ENCODE data around the gene FNDC3B.
A peak's percentile ranks its signal among the peaks of the same experiment; 100 is the strongest.

The FNDC3B gene

DNA sequence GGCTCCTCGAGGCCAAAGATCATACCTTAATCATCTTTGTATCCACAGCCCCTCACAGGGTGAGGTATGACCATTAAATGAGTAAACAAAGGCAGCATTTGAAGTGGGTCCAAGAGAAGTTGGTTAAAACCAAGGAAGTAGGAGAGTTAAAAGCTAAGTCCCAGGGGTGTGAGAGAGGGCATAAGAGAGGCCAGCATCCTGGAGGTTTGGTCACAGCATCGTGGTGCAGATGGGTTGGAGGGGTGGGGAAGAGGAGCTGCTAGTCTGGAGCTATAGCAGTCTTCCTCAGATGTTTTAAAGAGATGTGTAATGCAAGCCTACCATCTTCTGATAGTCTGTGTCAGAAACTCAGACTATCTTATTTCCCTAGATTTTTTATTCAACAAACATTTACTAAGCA, 253.7 kb downstream of the FNDC3B start:
- no peak for DNase-seq

DNA sequence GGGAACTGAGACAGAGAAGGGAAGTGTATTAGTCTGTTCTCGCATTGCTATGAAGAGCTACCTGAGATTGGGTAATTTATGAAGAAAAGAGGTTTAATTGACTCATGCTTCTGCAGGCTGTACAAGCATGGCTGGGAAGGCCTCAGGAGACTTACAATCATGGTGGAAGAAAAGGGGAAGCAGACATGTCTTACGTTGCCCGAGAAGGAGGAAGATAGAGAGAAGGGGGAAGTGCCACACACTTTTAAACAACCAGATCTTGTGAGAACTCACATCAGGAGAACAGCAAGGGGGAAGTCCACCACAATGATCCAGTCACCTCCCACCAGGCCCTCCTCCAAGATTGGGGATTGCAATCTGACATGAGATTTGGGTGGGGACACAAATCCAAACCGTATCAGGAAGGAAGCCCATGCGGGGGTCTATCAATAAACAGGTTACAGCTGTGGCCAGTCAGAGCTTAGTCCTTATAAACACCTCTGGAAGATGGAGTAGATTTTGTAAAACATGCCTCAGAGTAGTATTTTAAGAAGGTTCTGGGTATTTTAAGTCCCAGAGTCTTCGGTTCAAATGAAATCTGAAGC, 254.9 kb downstream of the FNDC3B start:
- peak; percentile 60 to 83 (median 70) for DNase-seq

DNA sequence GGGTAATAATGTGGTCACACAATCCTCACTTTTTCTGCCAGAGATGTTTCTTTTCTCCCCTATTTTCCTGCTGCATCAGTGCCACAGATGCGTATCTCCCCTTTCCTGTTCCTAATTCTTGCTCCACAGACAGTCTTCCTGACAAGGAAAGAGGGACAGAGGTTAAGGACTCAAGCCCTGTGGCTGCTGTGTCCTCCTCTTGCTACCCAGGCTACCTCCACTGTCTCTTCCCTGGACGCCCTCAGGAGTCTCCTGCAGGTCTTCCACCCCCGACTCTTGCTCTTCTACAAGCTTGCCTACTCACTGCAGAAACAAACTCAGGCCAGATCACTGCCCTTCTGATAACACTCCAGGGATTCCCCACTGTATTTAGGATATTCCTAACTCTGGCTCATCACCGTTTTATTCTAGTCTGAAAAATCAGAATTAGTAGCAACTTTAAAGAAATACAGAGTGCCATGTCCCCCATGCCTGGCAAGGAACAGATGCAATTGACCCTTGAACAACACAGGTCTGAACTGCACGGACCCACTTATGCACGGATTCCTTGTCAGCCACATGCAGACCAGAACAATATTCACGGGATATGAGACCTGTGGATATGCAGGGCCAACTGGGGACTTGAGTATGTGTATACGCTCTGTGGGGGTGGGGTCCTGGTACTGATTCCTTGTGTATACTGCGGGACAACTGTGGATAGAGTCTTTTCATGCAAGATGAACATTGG, 257.0 kb downstream of the FNDC3B start:
- DNase-seq, result no peak

- DNase-seq, result no peak
Measured at GRCh38 chr3:172296975-172297332, 257.6 kb downstream of the FNDC3B start.

- no peak for DNase-seq
Measured at GRCh38 chr3:172298247-172298646, 258.9 kb downstream of the FNDC3B start.

DNA sequence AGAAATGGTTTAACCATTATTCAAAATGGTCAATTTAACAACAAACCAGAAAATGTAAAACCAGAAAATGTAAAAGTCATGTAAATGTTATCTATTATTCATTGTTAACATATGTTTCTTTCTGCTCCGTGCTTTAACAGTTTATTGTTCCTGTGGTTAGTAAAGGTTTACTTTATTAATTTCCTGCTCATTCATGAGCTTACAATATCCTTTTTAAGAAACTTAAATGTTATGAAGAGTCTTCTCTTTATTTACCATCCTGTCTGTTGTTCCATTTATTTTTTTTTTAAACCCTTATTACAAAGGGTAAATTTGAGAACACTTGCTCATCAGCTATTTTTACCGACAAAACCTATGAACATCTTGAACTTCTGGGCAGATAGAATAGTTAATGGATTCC, 260.8 kb downstream of the FNDC3B start:
- DNase-seq, result no peak

DNA sequence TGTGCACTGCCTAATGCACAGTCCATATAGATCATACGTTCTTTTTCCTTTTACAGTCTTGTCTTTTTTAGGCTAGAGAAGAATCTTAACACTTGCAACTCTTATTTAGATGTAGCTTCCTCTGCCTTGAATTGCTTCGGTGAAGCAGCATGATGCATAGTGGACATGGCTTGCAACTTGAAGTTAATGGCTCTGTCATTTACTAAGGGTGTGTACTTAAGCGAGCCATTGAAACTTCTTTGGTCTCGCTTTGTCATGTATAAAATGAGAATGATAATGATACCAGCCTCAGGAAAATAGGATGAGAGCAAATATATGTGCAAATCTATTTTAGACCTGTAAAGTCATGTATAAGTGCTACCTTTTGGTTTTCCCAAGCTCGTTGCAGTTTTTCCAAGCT, 261.5 kb downstream of the FNDC3B start:
- no peak for DNase-seq

DNA sequence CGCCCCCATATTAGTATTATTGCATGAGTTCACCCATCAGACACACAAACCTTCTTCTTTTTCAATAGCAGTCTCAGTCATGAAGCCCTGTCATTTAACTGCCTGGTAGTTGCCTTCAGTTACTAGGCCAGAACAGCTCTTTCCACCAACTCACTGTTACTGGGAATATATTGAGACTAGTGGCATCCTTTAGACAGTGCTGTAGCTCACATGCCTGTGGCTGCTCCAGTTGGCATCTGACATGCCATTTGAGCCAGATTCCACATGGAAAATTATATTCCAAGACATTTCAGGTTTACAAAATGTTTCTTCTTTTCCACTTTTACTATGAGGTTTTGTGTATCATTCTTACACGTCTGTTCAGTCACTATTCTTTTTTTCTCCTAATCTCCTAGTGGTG, 262.8 kb downstream of the FNDC3B start:
- DNase-seq, result no peak

GRCh38 chr3:172303181-172303580, 263.8 kb downstream of the FNDC3B start:
- no peak for DNase-seq

DNA sequence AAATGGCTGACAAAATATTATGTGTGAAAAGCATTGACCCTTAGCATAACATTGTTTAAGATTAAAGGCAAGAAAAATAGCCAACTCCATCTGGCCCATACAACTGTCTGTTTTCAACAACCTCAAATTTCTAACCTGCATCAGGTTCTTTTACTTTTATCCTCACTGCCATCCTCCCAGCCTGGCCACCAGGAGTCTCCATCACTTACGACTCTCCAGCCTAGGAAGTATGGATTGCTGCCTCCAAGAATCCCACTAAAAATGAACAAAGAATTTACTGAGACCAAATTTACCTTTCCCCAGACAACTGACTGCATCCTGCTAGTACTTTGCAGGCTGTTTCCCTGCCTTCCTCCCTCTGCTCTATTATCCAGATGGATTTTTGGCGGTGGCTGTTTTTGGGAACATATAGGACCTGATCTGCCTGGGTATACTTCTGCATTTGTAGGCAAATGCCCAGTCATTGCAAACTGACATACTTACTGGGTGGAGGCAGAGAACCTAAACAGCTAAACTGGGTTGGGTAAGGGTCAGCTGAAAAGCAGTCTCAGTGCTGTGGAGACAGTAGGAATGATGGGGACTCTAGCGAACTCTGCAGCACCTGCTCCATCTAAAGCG, 264.7 kb downstream of the FNDC3B start:
- DNase-seq, result no peak

- peak in 1 of 4 experiments; percentile 9 for DNase-seq
Measured at GRCh38 chr3:172305552-172305951, 266.2 kb downstream of the FNDC3B start.

DNA sequence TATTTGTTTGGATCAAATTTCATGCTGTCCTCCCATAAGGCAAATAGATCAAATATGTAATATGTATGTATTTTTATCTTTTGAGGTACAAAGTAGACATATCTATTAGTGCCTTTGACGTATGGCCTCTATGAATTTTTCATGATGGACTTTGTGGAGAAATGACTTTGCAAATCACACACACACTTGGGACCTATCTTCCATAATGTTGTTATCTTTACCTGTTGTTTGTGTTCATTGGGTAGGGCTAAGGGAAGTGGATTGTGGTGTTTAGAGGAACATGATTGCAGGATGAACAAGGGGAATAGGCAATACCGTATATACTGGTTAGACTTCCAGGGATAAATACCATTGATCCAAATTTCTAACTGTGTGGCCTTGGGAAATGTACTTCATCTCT, 266.6 kb downstream of the FNDC3B start:
- no peak for DNase-seq

DNA sequence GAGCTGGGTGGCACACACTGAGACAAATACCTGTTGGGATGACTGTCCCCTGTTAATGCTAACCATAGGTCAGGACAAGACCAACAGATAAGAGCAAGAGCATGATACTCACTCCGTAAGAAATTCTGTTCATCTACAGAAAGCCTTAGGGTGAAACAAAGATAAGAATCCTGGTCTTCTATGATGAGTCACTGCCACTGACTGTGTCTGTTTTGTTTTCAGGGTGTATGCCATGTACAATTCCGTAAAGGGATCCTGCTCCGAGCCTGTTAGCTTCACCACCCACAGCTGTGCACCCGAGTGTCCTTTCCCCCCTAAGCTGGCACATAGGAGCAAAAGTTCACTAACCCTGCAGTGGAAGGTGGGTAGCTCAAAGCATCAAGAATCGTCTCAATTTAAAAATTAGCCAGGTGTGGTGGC, 267.8 kb downstream of the FNDC3B start:
- DNase-seq, result no peak

GRCh38 chr3:172309059-172309458, 269.7 kb downstream of the FNDC3B start:
- no peak for DNase-seq

DNA sequence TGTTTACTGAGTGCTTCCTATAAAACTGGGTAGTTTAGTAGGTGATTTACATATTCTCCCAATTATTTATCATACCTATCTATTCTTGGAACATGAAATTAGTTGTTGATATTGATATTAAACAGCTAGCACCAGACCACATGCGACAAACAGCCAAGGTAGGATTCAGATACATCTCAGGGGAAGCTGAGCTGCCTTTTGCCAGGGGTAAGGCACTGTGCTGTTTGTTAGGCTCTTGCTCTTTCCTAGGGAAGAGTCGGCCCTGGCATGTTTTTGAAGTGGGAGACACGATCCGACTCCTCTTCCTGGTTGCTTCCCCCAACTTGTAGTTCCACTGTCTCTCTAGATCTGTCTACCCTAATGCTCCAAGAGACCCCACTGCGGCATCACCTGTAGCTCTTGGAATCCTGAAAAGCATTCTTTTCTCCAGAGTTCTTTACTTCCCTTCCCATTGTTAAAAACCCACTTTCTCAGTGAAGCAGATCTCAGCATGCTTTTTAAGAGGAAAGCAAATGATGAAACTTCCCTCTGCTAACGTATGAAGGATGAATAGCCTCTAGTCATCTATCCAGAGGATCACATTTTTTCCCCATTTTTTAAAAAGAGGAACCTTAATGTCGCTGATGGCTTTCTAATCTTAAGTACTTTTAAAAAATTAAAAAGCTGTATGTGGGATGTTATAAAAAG, 270.5 kb downstream of the FNDC3B start:
- DNase-seq, result peak; percentile 39 to 84 (median 62)

GRCh38 chr3:172310428-172310760, 271.0 kb downstream of the FNDC3B start:
- DNase-seq, result peak in 1 of 4 experiments; percentile 17

DNA sequence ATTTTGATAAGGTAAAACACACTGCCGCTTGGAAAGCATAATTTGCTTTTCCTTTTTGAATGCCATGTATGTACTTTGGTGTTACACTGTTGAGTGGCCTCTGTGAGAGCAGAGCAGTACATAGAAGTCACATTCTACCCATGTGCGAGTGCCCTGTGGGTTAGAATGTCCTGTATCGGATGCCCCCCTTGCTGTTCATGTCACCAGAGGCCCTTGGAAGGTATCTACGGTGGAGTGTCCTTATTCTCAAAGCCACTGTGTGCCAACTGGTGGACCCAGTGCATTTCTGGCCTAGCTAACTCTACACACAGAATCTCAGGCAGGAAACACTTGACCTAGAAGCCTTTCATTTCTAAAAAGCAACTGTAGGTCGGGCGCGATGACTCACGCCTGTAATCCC, 271.8 kb downstream of the FNDC3B start:
- DNase-seq, result no peak

DNA sequence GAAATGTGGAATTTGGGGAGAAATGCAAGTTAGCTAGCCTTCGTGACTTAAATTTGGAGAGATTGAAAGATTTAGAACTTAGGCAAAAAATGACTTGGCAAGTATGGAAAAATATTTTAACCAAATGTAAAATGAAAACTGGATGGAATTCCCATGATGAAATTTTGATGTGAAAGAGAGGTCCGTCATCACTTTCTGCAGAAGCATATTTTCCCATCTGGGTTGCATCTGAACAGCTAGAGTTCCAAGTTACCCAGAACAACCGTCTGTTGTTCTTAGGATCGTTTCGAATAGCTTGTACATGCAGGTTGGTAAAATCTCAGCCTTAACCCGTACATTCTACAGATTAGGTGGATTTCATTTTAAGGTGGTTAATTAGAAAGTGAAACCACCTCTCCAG, 272.6 kb downstream of the FNDC3B start:
- DNase-seq, result no peak

DNA sequence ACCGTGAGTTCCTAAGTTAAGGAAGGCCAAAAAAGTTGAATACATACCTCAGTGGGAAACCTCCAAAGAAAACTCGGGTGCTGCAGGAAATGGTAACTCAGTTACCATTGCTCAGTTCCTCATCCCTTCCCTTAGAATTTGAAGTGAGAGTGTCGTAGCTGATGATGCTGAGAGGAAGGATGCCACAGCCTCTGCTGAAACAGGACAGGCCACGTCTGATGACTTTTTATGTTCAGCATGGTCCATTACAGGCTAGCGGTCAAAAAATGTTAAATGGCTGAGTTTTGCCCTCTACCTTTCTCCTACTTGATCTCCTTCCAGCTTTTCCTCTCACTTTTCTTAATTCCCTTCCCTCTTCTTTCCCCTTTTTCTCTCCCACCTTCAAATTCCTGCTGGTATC, 273.3 kb downstream of the FNDC3B start:
- no peak for DNase-seq

DNA sequence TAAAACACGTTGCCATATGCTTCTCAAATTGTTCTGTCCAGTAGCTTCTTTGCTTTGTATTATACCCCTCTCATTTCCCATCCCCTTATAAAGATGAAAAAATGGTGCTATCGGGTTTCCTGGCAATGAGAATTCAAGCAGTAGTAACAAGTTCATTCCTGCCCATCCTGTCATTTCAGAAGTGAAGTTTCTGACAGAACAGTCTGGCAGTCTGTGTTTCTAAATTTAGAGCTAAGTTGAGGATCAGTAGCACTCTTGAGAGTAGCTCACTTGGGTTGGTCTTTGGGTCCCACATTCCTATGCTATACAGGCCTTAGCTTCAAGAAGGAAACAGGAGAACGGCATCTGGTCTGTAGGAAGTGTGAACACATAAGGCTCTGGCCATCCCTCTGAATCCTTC, 274.3 kb downstream of the FNDC3B start:
- DNase-seq, result no peak

- DNase-seq, result no peak
Measured at GRCh38 chr3:172314591-172315160, 275.3 kb downstream of the FNDC3B start.

DNA sequence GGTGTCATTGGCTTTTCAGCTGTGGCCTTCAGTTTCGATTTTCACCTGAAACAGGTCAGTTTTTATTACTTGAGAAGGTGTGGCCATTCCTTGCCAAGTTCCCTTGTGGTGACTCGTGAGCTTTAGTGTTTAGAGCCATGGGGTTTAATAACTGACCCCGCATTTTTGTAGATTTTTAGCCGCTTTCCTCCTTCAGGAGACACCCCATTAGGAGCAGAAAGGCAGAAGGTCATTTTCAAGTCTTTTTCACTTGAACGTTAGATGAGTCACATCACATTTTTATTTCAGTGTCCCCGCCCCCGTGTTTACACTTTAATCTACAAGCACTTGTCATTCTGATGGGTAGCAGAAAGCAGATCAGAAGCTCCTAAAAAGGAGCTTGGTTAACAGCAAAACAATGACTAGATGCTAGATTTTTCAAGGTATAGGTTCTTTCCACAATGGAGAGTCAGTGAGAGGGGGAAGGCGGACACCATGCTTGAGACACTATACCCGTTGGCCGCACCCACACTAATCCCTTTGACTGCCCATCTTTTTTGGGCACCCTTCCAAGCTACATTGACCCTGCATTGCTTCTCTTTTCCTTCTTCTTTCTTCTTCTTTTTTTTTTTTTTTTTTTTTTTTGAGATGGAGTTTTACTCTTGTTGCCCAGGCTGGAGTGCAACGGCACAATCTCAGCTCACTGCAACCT, 276.2 kb downstream of the FNDC3B start:
- DNase-seq, result peak; percentile 56 to 70 (median 58)

- DNase-seq, result no peak
Measured at GRCh38 chr3:172316758-172317157, 277.4 kb downstream of the FNDC3B start.

Measured in suppressor macrophage (primary cell).